SK-MEL-5 (cell line): Measurements from ENCODE around the gene KNOP1. TPM values are rescaled to one million over a fixed set of nuclear protein-coding genes. Genes with fewer than 3 reads are reported as not detected.
"Not testable (repeated sequence)": the region's sequence is repeated elsewhere in the genome, so short reads cannot be mapped to it uniquely, and the experiment has no call there.

Experiments used
- DNase-seq: peaks from one replicate; pipeline ENCODE4 v3.0.0-alpha.2; 2016; ENCODE audit warnings: low read depth, low spot score
- in situ Hi-C: cut with HindIII; loops from 2 replicates; pipeline ENCODE4 v1.10.0; 2016; ENCODE audit warnings: low sequenced_read_pairs, high pct_unique_total_duplicates, low pct_unique_long_range_greater_than_20kb
- total RNA-seq: library from RNA; depleted of rRNA; stranded (reverse); fragments of >200 nt; shearing (Covaris generic); gene quantifications from 2 replicates; pipeline ENCODE4 v1.2.3, GENCODE V29; 2014

KNOP1 gene
- total RNA-seq, 1 experiment from 2014 or later = 29.5 TPM

GRCh38 chr16:19745286-19746010, 27.4 kb upstream of the KNOP1 start:
- DNase-seq = peak; percentile 85
- in situ Hi-C loops = no loop called here

DNA sequence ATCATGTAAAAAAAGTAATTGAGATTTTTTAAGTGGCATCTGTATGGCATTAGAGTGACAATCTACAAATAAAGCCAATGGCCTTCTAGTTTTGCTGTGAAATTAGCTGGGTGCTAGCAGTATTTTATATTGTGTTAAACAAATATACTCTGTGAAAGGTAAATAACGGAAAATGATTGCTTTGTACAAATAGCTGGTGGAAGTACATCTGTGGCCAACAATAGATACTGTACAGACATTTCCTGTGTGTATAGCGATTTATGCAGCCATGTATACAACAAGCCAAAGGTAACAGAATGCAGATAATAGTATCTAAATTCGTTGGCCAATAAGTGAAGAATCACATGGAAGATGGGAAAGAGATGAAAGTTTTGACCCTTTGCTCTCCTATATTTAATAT, 26.6 kb upstream of the KNOP1 start:
- in situ Hi-C loops = no loop called here
- DNase-seq = no peak

GRCh38 chr16:19743816-19744159, 25.8 kb upstream of the KNOP1 start:
- in situ Hi-C loops = no loop called here
- DNase-seq = no peak

DNA sequence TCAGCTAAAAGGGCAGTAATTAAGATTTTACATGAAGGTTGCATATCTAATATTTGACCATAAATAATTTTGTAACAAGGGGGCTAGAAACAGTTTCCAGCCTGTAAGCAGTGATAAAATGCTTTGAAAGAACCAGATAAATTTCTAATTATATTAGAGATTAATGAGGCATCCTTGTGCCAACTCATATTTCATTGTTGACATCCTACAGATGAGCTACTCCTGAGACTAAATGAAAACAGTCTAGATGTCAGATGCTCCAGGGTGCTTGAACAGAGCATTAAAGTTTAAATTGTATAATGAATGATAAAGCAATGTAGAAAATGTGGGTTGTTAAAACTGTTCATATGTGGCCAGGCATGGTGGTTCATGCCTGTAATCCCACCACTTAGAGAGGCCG, 23.3 kb upstream of the KNOP1 start:
- DNase-seq = no peak
- in situ Hi-C loops = no loop called here

DNA sequence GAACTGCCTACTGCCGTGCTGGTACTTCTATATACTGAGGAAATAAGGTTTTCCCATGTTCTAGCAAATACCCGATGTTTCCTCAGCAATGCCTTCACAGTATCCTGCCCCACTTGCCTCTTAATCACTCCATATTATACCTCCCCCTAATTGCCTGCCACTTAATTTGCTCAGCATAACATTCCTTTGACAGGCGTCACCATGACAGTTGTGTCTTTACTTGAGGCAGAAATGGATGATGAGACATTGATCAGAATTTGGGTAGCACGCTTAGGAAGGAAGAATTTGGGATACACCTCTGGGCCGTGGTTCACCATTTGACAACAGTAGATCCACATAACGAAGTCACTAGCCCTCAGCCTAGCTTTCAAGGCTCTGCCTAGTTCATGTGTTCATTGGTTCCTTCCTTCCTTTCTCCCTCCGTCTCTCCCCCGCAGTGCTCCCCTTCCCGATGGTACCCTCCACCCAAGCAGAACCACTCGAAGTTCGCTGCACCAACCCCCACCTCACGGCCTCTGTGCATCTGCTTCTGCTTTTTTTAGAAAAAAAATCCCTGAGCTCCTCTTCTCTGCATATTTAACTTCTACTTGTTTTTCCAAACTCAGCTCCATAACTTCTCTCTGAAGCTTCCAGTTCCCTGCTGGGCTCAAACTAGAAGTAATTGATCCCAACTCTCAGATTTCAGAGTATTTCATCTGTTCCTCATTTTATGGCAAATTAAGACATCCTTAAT, 19.4 kb upstream of the KNOP1 start:
- in situ Hi-C loops = no loop called here
- DNase-seq = no peak

GRCh38 chr16:19735074-19735867, 17.2 kb upstream of the KNOP1 start:
- in situ Hi-C loops = no loop called here
- no peak for DNase-seq

- no peak for DNase-seq
- in situ Hi-C loops = no loop called here
Measured at GRCh38 chr16:19733551-19733950, 15.5 kb upstream of the KNOP1 start.

GRCh38 chr16:19728636-19728965, 10.6 kb upstream of the KNOP1 start:
- in situ Hi-C loops = no loop called here
- no peak for DNase-seq

DNA sequence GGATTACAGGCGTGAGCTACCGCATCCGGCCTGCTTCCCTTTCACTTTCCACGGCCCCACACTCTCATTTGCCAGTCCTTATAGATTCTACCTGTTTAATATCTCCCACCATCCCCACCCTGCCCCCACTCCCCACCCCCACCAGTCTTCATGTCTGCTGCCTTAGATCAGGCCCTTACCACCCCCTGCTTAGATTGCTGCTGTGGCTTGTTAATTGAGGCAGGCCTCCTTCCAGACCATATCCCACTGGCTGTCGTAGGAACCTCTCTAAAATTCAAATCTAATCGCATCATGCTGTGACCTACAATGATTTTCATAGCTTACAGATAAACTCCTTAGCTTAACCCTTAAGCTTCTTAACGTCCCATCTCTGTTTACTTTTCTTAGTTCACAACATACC, 5.0 kb upstream of the KNOP1 start:
- DNase-seq = no peak
- in situ Hi-C loops = no loop called here

DNA sequence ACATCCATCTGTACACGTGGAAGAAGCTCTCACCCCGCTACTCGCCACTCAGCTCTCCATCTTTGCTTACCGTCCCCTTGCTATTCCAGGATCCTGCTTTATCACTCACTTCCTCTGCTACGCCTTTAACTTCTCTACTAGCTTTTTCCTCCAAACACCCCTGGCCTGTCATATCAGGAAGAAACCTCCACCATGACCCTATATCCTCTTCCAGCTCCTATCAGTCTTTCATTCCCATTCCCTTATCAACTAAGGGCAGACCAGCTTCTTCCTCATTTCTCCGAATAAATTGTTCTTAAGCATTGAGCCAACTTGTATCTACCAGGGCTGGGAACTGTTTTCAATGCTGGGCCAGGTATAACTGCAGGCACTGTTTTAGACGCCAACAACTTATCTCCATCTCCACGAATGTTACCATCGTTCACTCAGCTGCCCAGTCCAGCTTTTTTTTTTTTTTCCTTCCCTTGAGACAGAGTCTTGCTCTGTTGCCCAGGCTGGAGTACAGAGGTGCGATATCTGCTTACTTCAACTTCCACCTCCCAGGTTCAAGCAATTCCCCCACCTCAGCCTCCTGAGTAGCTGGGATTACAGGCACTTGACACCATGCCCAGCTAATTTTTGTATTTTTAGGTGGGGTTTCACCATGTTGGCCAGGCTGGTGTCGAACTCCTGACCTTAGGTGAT, 4.4 kb upstream of the KNOP1 start:
- DNase-seq = no peak
- in situ Hi-C loops = no loop called here

DNA sequence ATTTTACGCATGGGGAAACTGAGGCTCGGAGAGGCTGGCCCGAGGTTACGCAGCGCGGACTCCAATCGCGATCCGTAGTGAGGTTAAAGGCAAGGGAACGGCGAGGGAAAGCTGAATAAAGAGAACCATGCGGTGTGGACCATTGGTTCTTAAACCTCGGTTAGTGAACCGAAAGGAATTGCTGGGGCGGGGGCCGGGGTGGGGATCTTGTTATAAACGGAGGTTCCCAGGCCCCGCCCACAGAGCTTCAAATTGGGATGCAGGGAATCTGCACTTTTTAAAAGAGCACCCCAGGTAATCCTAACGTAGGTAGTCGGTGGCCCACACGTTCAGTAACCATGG, 568 bp upstream of the KNOP1 start:
- in situ Hi-C loops = no loop called here
- no peak for DNase-seq

- in situ Hi-C loops = no loop called here
- no peak for DNase-seq
Measured at GRCh38 chr16:19717314-19717713, 713 bp downstream of the KNOP1 start.

DNA sequence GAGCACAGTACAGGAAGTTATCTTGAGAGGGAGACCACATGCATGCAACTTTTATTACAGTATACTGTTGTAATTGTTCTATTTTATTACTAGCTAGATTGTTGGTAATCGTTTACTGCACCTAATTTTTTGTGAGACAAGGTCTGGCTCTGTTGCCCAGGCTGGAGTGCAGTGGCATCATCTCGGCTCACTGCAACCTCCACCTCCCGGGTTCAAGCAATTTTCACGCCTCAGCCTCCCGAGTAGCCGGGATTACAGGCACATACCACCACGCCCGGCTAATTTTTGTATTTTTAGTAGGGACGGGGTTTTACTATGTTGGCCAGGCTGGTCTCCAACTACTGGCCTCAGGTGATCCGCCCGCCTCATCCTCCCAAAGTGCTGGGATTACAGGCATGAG, 1.3 kb downstream of the KNOP1 start:
- in situ Hi-C loops, DNase-seq: not testable (repeated sequence)

- DNase-seq = no peak
- in situ Hi-C loops = no loop called here
Measured at GRCh38 chr16:19716183-19716582, 1.8 kb downstream of the KNOP1 start.

GRCh38 chr16:19715566-19715965, 2.5 kb downstream of the KNOP1 start:
- DNase-seq = no peak
- in situ Hi-C loops = no loop called here

DNA sequence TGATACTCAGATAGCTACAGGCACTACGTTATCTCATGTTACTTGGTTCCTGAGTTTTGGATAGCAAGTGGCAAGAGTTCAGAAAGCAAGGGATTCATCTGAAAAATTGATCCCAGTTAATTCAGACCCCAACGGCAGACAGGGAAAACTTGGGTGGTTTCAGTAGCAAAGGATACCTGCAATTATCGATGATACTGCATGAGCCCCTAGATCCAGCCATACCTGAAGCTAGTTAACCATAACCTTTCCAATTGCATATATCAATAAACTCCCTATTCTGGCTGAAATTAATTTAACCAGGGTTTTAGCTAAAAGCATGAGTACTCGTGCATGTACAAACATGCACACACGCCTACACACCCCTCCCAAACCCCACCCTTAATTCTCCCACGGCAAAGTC, 4.3 kb downstream of the KNOP1 start:
- in situ Hi-C loops = no loop called here

DNA sequence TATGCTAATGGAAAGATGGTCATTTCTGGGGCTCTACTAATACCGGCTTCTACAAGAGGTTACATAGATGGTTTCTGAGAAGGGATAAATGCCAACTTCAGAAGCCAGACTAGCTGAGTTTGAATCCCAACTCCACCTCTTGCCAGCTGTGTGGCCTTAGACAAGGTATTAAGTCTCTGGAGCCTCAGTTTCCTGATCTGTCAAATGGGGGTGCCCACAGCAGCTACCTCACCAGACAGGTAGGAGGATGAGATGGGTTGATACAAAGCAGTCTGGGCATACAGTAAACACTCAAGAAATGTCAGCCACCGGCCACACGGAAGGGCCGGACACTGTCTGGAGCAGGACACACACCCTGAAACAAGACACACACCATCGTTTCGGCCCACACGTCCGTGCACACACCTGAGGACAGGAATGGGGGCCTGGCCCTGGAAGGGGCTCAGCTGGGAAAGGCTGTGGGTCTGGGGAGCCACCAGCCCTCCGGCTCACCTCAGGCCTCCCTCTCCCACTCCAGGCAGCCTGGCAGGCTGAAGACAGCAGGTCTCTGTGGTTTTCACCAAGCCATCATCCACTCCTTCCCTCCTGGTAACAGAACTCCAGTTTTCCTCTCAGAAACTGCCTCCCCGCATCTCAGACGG, 5.5 kb downstream of the KNOP1 start:
- in situ Hi-C loops = no loop called here
- no peak for DNase-seq

More for the DNA sequence above, 4.3 kb downstream of the KNOP1 start:
- DNase-seq = no peak

DNA sequence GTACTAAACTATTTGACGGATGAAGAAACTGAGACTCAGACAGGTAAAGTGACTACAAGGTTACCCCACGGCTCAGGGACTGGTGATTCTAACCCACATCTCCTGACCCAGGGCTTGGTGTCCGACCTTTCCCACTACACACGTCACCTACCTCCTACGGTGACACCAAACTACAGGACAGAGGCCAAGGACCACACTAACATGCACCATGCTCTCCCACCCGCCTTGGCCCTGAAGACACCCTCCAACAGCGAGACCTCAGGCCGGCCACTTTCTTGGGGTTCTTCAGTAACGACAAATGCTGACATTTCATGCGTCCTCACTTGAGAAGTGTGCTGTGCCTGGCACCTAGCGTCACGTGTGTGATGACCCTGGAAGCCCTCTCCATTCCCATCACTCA, 6.4 kb downstream of the KNOP1 start:
- in situ Hi-C loops = no loop called here
- DNase-seq = no peak
